Measurements from ENCODE around the gene PLXNA2.

PLXNA2 gene

GRCh38 chr1:208004851-208005250 lies 239.3 kb downstream of the PLXNA2 start:
- DNase-seq (ENCODE audit: low read depth in 1 of 2, low spot score in 1 of 2), result no peak

- DNase-seq (ENCODE audit: low read depth in 1 of 2, low spot score in 1 of 2), result no peak
Observed at GRCh38 chr1:208003241-208003640, 240.9 kb downstream of the PLXNA2 start.

- no peak for DNase-seq (ENCODE audit: low read depth in 1 of 2, low spot score in 1 of 2)
Observed at GRCh38 chr1:208002672-208003071, 241.5 kb downstream of the PLXNA2 start.

- DNase-seq (ENCODE audit: low read depth in 1 of 2, low spot score in 1 of 2), result no peak
Observed at GRCh38 chr1:208002078-208002477, 242.1 kb downstream of the PLXNA2 start.

- no peak for DNase-seq (ENCODE audit: low read depth in 1 of 2, low spot score in 1 of 2)
Observed at GRCh38 chr1:208000504-208000903, 243.7 kb downstream of the PLXNA2 start.

GRCh38 chr1:207999972-208000371 lies 244.2 kb downstream of the PLXNA2 start:
- DNase-seq (ENCODE audit: low read depth in 1 of 2, low spot score in 1 of 2), result no peak

- DNase-seq (ENCODE audit: low read depth in 1 of 2, low spot score in 1 of 2), result no peak
Observed at GRCh38 chr1:207999274-207999915, 244.8 kb downstream of the PLXNA2 start.

- no peak for DNase-seq (ENCODE audit: low read depth in 1 of 2, low spot score in 1 of 2)
Observed at GRCh38 chr1:207998691-207999090, 245.5 kb downstream of the PLXNA2 start.

- peak in 1 of 2 donors; percentile 6 for DNase-seq (ENCODE audit: low read depth in 1 of 2, low spot score in 1 of 2)
Observed at GRCh38 chr1:207997486-207998268, 246.5 kb downstream of the PLXNA2 start.

- DNase-seq (ENCODE audit: low read depth in 1 of 2, low spot score in 1 of 2), result no peak
Observed at GRCh38 chr1:207996636-207997035, 247.5 kb downstream of the PLXNA2 start.

GRCh38 chr1:207995576-207995975 lies 248.6 kb downstream of the PLXNA2 start:
- no peak for DNase-seq (ENCODE audit: low read depth in 1 of 2, low spot score in 1 of 2)

- no peak for DNase-seq (ENCODE audit: low read depth in 1 of 2, low spot score in 1 of 2)
Observed at GRCh38 chr1:207993477-207994445, 250.4 kb downstream of the PLXNA2 start.

- no peak for DNase-seq (ENCODE audit: low read depth in 1 of 2, low spot score in 1 of 2)
Observed at GRCh38 chr1:207992677-207993236, 251.4 kb downstream of the PLXNA2 start.

GRCh38 chr1:207991583-207992026 lies 252.6 kb downstream of the PLXNA2 start:
- DNase-seq (ENCODE audit: low read depth in 1 of 2, low spot score in 1 of 2), result no peak

- DNase-seq (ENCODE audit: low read depth in 1 of 2, low spot score in 1 of 2), result no peak
Observed at GRCh38 chr1:207990876-207991582, 253.2 kb downstream of the PLXNA2 start.

- DNase-seq (ENCODE audit: low read depth in 1 of 2, low spot score in 1 of 2), result no peak
Observed at GRCh38 chr1:207990455-207990854, 253.7 kb downstream of the PLXNA2 start.

GRCh38 chr1:207988326-207989165 lies 255.6 kb downstream of the PLXNA2 start:
- DNase-seq (ENCODE audit: low read depth in 1 of 2, low spot score in 1 of 2), result no peak

GRCh38 chr1:207987164-207987563 lies 257.0 kb downstream of the PLXNA2 start:
- DNase-seq (ENCODE audit: low read depth in 1 of 2, low spot score in 1 of 2), result no peak

GRCh38 chr1:207985996-207986395 lies 258.2 kb downstream of the PLXNA2 start:
- DNase-seq (ENCODE audit: low read depth in 1 of 2, low spot score in 1 of 2), result no peak

Data from activated T-helper 1 cell treated with anti-CD3 and anti-CD28 coated beads, Interleukin-2, amount 50 U/mL, for 16 hours (primary cell).